ENCODE measurements around the gene TRIM33. TPM values are rescaled to one million over a fixed set of nuclear protein-coding genes. Genes with fewer than 3 reads are reported as not detected.

TRIM33 gene
- total and polyA plus RNA-seq, 2 of the 8 experiments (the other 6 are each of a cell fraction or from before 2014, with no cell fraction given): 17.1 to 52.3 TPM

- TF ChIP-seq CHD7 (IDR thresholded peaks at IDR 0.05; ENCODE audit: insufficient replicate concordance, low read length) (no peak), SP1 (IDR thresholded peaks at IDR 0.05; ENCODE audit: low read depth, low read length) (no peak), ZNF274 (IDR thresholded peaks at IDR 0.05; ENCODE audit: borderline replicate concordance, extremely low read depth, low read length) (no peak)
Observed at GRCh38 chr1:114454539-114454938, 56.5 kb downstream of the TRIM33 start (continued).
